GM19239 (cell line): ENCODE results near the gene OR6Q1.

Experiments used
- DNase-seq: peaks from one replicate; pipeline ENCODE4 v3.0.0; 2011; ENCODE audit warnings: low spot score; ENCODE audit not compliant: insufficient read length
- FAIRE-seq: peaks from 2 replicates; lab custom pipeline; 2011; peaks lifted over from hg19 to GRCh38; lab: Jason Lieb, UNC

The OR6Q1 gene

GRCh38 chr11:58055806-58056401 is 25.2 kb downstream of the OR6Q1 start:
- no peak for DNase-seq
- FAIRE-seq: no peak

GRCh38 chr11:58057481-58057880 is 26.7 kb downstream of the OR6Q1 start:
- FAIRE-seq: no peak
- no peak for DNase-seq

- FAIRE-seq: no peak
- no peak for DNase-seq
These were observed 27.7 kb downstream of the OR6Q1 start for GRCh38 chr11:58058276-58059006.

GRCh38 chr11:58059007-58059350 is 28.2 kb downstream of the OR6Q1 start:
- FAIRE-seq: no peak

GRCh38 chr11:58060535-58060934 is 29.8 kb downstream of the OR6Q1 start:
- FAIRE-seq: no peak
- DNase-seq: no peak

More at GRCh38 chr11:58059007-58059350, 28.2 kb downstream of the OR6Q1 start:
- DNase-seq: no peak

GRCh38 chr11:58060939-58061672 is 30.4 kb downstream of the OR6Q1 start:
- DNase-seq (no peak), FAIRE-seq (no peak)

- no peak for DNase-seq
- FAIRE-seq: no peak
These were observed 31.1 kb downstream of the OR6Q1 start for GRCh38 chr11:58061813-58062212.

- no peak for DNase-seq
- no peak for FAIRE-seq
These were observed 36.9 kb downstream of the OR6Q1 start for GRCh38 chr11:58067685-58068084.

GRCh38 chr11:58068655-58069054 is 37.9 kb downstream of the OR6Q1 start:
- DNase-seq (no peak), FAIRE-seq (no peak)

- FAIRE-seq: no peak
- no peak for DNase-seq
These were observed 39.8 kb downstream of the OR6Q1 start for GRCh38 chr11:58070585-58070984.

GRCh38 chr11:58075781-58076180 is 45.0 kb downstream of the OR6Q1 start:
- FAIRE-seq (no peak), DNase-seq (no peak)
